ENCODE measurements around the gene TMEM242.

TMEM242 gene

DNA sequence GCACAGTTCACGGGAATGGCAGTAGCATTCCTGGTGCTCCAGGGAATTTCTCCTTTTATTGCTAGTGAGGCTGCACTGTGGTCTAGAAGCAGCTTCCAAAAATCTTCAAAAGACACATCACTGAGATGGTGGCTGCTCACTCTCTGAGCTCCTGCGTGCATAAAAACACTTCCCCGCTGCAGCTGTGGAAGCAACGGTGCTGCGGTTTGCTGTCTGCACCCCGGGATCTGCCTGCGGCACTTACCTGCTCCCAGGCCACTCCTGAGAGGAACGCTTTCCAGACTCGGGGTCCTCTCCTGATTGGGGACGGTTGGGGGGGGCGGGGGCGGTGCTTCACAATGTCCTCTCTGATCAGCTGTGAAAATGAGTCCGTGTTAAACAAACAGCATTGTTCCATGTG is 77.9 kb downstream of the TMEM242 start:
- in situ Hi-C loops (cut with MboI; ENCODE audit: low pct_unique_long_range_greater_than_20kb, low sequenced_read_pairs, unreplicated experiment), result no loop called here
- TF ChIP-seq, protein P1, sequence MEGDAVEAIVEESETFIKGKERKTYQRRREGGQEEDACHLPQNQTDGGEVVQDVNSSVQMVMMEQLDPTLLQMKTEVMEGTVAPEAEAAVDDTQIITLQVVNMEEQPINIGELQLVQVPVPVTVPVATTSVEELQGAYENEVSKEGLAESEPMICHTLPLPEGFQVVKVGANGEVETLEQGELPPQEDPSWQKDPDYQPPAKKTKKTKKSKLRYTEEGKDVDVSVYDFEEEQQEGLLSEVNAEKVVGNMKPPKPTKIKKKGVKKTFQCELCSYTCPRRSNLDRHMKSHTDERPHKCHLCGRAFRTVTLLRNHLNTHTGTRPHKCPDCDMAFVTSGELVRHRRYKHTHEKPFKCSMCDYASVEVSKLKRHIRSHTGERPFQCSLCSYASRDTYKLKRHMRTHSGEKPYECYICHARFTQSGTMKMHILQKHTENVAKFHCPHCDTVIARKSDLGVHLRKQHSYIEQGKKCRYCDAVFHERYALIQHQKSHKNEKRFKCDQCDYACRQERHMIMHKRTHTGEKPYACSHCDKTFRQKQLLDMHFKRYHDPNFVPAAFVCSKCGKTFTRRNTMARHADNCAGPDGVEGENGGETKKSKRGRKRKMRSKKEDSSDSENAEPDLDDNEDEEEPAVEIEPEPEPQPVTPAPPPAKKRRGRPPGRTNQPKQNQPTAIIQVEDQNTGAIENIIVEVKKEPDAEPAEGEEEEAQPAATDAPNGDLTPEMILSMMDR (IDR thresholded peaks at IDR 0.05; ENCODE audit: extremely low read depth, insufficient read depth, missing control alignments), result no peak
- no peak for DNase-seq (ENCODE audit: low spot score)

- in situ Hi-C loops (cut with MboI; ENCODE audit: low pct_unique_long_range_greater_than_20kb, low sequenced_read_pairs, unreplicated experiment), result no loop called here
- no peak for DNase-seq (ENCODE audit: low spot score)
- TF ChIP-seq, protein P1 (IDR thresholded peaks at IDR 0.05; ENCODE audit: extremely low read depth, insufficient read depth, missing control alignments), result no peak
Observed at GRCh38 chr6:157244780-157245179, 78.5 kb downstream of the TMEM242 start.

- DNase-seq (ENCODE audit: low spot score), result no peak
- in situ Hi-C loops (cut with MboI; ENCODE audit: low pct_unique_long_range_greater_than_20kb, low sequenced_read_pairs, unreplicated experiment), result no loop called here
- TF ChIP-seq, protein P1 (IDR thresholded peaks at IDR 0.05; ENCODE audit: extremely low read depth, insufficient read depth, missing control alignments), result no peak
Observed at GRCh38 chr6:157244175-157244574, 79.1 kb downstream of the TMEM242 start.

DNA sequence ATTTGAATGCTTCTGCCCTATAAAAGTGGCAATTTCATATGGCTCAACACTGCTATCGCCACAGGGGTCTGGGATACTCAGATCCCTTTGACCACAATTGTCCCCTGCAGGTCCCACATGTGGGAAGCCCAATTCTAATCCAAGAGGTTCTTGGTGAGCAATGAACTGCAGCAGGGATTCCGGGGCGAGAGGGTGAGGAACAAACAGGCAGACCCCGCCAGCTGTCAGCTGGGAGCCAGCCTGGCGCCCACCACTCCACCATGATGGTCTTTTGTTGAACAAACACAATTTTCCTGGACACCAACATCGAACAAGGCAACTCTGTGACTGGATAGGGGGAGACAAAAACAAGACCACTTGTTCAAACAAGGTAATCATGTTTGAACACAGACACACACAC is 80.5 kb downstream of the TMEM242 start:
- no peak for DNase-seq (ENCODE audit: low spot score)
- in situ Hi-C loops (cut with MboI; ENCODE audit: low pct_unique_long_range_greater_than_20kb, low sequenced_read_pairs, unreplicated experiment), result no loop called here
- TF ChIP-seq, protein P1 (IDR thresholded peaks at IDR 0.05; ENCODE audit: extremely low read depth, insufficient read depth, missing control alignments), result no peak

GRCh38 chr6:157240960-157241311 is 82.4 kb downstream of the TMEM242 start:
- DNase-seq (ENCODE audit: low spot score), result no peak
- TF ChIP-seq, protein P1 (IDR thresholded peaks at IDR 0.05; ENCODE audit: extremely low read depth, insufficient read depth, missing control alignments), result no peak
- in situ Hi-C loops (cut with MboI; ENCODE audit: low pct_unique_long_range_greater_than_20kb, low sequenced_read_pairs, unreplicated experiment), result no loop called here

DNA sequence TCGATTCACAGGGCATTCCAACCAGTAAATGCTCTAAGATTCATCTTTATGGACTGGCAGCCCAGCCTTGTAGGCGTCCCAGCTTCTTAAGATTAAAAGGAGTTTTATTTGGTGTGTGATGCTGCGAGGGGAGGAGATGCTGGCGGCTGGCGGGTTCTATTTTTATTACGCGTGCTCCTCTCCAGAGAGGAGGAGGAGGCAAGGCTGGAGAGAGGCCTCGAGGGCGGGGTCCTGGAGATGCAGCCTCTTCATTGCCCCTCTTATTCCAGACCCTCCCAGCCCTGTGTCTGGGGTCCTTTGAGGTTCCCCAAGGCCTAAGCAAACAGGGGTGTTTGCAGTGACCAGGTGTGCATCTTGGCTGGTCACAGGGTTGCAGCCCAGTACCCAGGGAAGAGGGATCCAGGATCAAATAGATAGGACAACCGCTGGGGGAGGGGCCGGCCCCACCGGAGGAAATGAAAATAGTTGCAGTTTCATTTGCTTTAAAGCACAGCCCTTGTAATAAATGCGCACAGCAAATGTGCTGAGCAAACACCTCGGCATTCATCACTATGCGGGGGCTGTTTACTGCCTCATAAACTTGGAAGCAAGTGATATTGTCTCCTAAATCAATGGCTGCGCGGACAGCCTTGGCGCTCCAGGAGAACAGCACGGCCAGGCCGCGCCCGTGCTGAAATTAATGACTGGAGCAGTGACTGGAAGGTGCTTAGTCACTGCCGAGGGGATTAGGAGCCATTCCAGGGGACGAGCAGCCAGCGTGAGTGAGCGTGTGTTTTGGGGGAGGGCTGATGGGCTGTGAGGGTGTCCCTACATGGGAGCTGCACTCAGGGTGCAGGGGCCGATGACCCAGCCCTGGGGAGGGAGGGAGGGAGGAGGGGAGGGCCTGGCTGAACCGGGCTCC is 83.0 kb downstream of the TMEM242 start:
- in situ Hi-C loops (cut with MboI; ENCODE audit: low pct_unique_long_range_greater_than_20kb, low sequenced_read_pairs, unreplicated experiment), result no loop called here
- no peak for DNase-seq (ENCODE audit: low spot score)
- TF ChIP-seq, protein P1 (IDR thresholded peaks at IDR 0.05; ENCODE audit: extremely low read depth, insufficient read depth, missing control alignments), result no peak

Measured in GM13977 (cell line).